DLD1 (cell line): ENCODE measurements around the gene DGKB.

Source experiments
- in situ Hi-C: cut with HindIII; loops from 2 replicates; pipeline ENCODE4 v1.10.0; 2017; ENCODE audit warnings: low sequenced_read_pairs

DGKB gene

GRCh38 chr7:14861456-14861855 is 41.1 kb downstream of the DGKB start:
- in situ Hi-C loops: no loop called here

- in situ Hi-C loops: no loop called here
Measured at GRCh38 chr7:14859267-14859666, 43.3 kb downstream of the DGKB start.

- in situ Hi-C loops: no loop called here
Measured at GRCh38 chr7:14858866-14859265, 43.7 kb downstream of the DGKB start.

GRCh38 chr7:14858410-14858809 is 44.1 kb downstream of the DGKB start:
- in situ Hi-C loops: no loop called here

DNA sequence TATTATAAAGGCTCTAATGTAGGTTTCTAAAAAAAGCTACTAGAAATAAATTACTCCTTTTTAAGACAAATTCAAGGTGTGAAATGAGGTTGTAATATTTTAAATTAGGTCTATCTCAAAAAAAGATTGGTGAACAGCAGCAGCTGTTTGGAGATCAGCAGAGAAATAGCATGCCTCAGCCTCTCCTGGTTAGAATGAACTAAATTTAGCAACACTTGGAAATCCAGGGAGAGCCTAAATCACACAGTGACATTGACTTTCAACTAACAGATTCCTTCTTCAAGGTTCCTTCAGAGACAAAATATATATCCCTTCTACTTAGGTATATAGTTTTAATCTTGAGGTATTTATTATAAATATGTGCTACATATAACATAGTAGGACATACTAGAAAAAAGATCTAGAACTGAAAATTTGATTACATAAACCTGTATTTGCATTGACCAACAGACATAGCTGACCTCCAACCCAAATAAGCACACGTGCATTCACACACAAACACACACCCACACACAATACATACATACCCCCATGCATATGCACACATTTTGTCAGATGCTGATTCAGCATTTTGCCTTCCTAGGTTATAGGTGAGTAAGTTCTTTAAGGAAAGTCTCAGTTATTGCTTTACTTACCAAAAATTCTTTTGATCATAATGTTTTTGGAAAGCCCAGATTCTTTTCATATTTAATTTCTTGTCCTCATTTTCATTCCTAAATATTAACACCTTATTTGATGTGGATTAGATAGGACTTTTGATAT is 47.3 kb downstream of the DGKB start:
- in situ Hi-C loops: no loop called here

GRCh38 chr7:14854471-14854870 is 48.1 kb downstream of the DGKB start:
- in situ Hi-C loops: no loop called here

GRCh38 chr7:14851610-14852009 is 50.9 kb downstream of the DGKB start:
- in situ Hi-C loops: no loop called here

- in situ Hi-C loops: no loop called here
Measured at GRCh38 chr7:14850039-14850438, 52.5 kb downstream of the DGKB start.

- in situ Hi-C loops: no loop called here
Measured at GRCh38 chr7:14846405-14846804, 56.1 kb downstream of the DGKB start.

GRCh38 chr7:14843755-14844154 is 58.8 kb downstream of the DGKB start:
- in situ Hi-C loops: no loop called here

- in situ Hi-C loops: no loop called here
Measured at GRCh38 chr7:14842523-14842922, 60.0 kb downstream of the DGKB start.

DNA sequence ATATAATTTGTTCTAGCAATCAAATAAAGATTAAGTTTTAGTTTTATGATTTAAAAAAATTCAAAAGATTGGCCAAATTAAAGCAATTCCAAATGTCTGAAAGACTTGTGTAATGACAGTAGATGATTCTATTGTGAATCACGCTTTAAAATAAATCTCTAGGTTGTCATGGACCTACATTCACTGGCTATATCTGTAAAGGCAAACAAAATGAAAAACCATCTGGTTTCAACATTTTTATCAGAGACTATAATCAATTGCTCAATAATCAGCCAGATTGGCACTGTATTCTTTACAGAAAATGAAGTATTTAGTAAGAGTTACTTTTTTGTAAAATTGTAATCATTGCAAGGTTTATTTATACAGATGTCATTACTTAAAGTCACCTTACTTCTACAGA is 60.7 kb downstream of the DGKB start:
- in situ Hi-C loops: no loop called here

GRCh38 chr7:14841086-14841485 is 61.5 kb downstream of the DGKB start:
- in situ Hi-C loops: no loop called here

- in situ Hi-C loops: no loop called here
Measured at GRCh38 chr7:14839307-14839706, 63.2 kb downstream of the DGKB start.

- in situ Hi-C loops: no loop called here
Measured at GRCh38 chr7:14837216-14837615, 65.3 kb downstream of the DGKB start.

DNA sequence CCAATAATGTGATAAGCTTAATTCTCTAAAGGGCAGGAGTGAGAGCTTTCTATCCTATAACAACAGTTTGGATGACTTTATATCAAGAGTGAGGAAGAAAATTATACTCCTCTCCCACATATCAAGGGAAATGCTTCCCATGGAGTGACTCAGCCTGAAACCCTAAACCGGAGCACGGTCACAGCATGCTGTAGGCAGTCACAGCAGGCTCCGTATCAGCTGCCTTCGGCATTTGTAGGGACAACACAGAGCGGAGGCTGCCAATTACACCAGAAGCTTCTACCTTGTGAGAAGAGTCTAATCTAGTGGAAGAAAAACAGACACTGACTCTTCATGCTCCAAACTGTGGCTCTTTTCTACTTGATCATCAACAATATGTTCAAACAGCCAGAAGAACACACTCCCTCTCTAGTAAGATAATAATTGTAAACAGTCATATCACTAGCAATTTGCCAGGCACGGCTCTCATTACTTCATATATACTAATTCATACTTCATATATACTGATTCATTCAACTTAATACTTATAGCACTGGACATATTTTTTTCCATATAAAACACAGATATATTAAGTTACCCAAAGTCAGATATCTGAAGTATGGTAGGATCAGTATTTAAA is 65.9 kb downstream of the DGKB start:
- in situ Hi-C loops: no loop called here

DNA sequence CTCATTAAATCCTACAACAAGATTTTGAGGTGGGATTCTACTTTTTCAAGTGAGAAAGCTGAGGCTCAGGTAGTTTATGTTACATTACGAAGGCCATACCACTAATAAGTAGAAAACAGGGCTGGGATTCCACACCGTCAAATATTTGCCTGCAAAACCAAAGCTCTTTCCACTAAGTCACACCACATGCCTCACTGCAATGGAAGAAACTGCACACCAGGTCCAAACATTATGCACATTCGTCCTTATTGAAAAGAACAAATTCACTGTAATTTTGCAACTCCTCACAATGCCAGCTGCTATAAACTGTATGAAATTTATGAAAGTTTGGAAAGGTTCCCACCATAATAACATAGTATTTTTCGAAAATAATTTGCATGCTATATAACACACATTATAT is 66.5 kb downstream of the DGKB start:
- in situ Hi-C loops: no loop called here

- in situ Hi-C loops: no loop called here
Measured at GRCh38 chr7:14835384-14835783, 67.2 kb downstream of the DGKB start.

DNA sequence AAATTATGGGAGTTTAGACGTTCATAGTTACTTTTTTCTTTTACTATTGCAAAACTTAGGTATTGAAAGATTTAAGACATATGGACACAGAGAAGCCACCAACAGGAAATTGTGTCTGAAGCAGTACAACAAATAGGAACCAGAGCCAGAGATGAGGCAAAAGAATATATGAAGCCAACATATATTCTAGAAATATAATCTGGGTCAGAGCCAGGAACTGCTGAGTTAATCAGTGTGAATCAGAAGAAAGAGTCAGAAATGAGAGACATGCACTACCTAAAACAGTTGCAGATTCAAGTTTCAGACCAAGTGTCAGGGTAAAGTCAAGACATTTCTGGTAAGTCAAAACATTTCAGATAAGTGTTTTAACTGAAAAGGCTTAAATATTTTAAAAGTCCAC is 67.7 kb downstream of the DGKB start:
- in situ Hi-C loops: no loop called here

- in situ Hi-C loops: no loop called here
Measured at GRCh38 chr7:14834456-14834855, 68.1 kb downstream of the DGKB start.

- in situ Hi-C loops: no loop called here
Measured at GRCh38 chr7:14833707-14834106, 68.8 kb downstream of the DGKB start.

- in situ Hi-C loops: no loop called here
Measured at GRCh38 chr7:14828053-14828452, 74.5 kb downstream of the DGKB start.

DNA sequence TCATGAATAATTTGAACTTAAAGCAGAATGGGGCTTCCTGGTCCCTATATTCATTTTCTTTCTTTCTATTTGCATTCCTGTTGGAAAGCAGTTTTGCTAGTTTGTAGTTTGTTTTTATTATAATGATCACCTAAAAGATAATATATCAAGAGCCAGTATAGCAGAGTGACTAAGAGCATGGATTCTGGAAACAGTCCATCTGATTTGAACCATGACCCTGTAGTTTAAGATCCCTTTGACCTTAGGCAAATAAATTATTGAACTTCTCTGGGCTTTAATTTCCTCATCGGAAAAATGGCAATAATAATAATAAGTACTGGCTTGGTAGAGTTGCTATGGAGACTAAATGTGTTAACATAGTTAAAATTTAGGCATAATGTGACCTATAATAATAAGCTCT is 76.1 kb downstream of the DGKB start:
- in situ Hi-C loops: no loop called here
